ENCODE data around the gene ADAM12.

- TF ChIP-seq CTCF (IDR thresholded peaks at IDR 0.05; ENCODE audit: low read depth, low read length, poor library complexity, severe bottlenecking) (no peak), EZH2phosphoT487 (IDR thresholded peaks at IDR 0.05; ENCODE audit: borderline replicate concordance, low read length) (no peak)
Measured at GRCh38 chr10:126133906-126134656, 254.2 kb downstream of the ADAM12 start.

All from DOHH2 (cell line).